Iris pigment epithelial cell (primary cell): ENCODE measurements around the gene PIP5KL1.

ENCODE experiments used
- DNase-seq: peaks from one replicate; pipeline ENCODE4 v3.0.0-alpha.2; 2011; ENCODE audit warnings: low read depth

Gene PIP5KL1

GRCh38 chr9:127915801-127916719 lies 14.5 kb downstream of the PIP5KL1 start:
- no peak for DNase-seq

- no peak for DNase-seq
Measured at GRCh38 chr9:127915325-127915752, 15.2 kb downstream of the PIP5KL1 start.

- DNase-seq, result no peak
Measured at GRCh38 chr9:127913682-127914081, 16.9 kb downstream of the PIP5KL1 start.

DNA sequence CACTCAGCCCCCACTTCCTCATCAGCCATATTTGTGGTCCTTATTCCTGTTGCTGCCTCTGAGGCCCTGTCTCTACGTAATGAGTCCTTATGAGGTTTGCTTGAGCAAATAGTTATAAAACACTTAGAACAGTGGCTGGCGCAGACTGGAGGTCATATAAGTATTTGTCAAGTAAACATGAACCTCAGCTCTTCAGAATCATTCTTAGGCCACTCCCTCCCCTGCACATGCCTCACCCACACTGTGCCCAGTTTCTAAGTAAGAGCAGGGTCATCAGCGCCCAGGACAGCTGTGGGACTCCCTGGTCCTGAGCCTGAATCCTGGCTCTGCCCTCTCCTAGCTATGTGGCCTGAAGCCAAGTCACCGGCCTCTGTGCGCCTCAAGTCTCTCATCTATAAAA lies 17.7 kb downstream of the PIP5KL1 start:
- DNase-seq, result no peak

GRCh38 chr9:127912296-127912695 lies 18.3 kb downstream of the PIP5KL1 start:
- DNase-seq, result no peak

DNA sequence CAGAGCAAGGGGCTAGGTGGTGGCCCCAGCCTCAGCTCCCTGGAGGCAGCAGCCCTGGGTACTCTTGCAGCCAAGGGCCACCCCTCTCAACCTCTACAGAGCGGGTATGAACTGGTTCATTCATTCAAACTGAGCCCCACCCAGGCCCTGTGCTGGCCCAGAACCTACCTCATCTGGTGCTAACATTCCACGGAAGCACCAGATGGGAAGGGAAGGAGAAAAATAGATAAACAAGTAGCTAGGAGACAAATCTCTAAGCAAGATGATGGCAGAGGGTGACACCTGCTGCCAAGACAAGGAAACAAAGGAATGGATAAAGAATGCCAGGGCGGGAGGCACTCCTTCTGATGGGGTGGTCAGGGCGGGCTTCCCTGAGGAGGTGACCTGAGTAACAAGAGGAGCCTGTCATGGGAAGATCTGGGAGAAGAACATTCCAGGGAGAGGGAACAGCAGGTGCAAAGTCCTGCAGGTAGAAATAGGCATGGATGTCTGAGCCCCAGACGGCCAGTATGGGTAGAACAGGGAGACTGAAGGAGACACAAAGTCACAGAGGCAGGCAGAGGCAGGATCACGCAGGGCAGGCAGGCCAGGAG lies 19.9 kb downstream of the PIP5KL1 start:
- peak; percentile 37 for DNase-seq

GRCh38 chr9:127909839-127910273 lies 20.7 kb downstream of the PIP5KL1 start:
- no peak for DNase-seq

GRCh38 chr9:127908660-127908926 lies 22.0 kb downstream of the PIP5KL1 start:
- no peak for DNase-seq

DNA sequence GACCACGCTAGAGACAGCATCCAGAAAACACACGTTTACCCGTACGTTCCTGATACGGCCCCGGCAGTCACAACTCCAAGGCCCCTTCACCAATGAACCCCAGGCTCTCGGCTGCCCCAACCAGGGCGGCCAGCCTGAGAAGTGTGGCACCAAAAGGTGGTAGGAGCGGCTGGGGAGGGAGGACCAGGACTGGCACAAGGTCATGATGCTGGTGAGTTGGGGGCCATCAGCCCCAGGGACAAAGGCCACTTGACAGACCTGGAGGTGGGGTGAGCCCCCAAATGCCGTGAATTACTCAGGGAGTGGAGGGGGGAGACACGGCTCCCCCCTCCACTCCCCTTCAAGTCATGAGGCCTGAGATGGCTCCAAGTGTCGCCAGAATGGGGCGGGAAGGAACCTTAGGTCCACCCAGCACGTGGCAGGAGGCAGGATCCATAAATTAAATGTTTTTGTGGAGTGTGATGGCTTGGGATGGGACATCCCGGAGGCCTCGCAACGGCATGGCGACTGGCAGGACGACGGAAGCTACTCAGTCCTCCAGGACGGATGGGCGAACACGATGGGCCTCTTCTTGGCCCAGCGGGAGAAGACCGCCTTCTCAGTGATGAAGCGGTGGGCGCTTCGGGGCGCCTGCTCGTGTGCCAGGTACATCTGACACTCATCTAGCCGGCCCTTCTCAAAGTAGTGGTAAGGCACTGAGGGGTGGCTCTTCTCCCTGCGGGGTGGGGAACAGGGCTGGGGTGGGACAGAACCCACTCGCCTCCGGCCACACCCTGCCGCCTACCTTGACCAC lies 22.5 kb downstream of the PIP5KL1 start:
- DNase-seq, result no peak

DNA sequence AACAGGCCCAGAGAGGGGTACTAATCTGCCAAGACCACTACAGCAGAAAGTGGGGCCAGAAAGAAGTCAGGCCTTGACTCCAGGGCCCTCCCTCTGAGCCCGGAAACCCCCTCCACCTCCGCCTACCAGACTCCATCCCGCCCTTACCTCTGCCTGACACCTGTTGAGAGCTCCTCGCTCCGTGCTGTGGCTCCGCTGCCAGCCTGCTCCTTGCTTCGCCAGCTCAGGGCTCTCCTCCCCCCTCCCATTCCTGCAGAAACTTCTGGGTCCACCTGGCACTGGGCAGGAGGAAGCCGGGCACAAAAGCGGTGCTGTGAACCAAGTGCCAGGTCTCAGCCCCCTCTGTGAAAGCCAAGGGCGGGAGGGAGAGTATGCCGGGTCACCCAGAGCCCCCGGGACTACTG lies 24.8 kb downstream of the PIP5KL1 start:
- DNase-seq, result no peak

DNA sequence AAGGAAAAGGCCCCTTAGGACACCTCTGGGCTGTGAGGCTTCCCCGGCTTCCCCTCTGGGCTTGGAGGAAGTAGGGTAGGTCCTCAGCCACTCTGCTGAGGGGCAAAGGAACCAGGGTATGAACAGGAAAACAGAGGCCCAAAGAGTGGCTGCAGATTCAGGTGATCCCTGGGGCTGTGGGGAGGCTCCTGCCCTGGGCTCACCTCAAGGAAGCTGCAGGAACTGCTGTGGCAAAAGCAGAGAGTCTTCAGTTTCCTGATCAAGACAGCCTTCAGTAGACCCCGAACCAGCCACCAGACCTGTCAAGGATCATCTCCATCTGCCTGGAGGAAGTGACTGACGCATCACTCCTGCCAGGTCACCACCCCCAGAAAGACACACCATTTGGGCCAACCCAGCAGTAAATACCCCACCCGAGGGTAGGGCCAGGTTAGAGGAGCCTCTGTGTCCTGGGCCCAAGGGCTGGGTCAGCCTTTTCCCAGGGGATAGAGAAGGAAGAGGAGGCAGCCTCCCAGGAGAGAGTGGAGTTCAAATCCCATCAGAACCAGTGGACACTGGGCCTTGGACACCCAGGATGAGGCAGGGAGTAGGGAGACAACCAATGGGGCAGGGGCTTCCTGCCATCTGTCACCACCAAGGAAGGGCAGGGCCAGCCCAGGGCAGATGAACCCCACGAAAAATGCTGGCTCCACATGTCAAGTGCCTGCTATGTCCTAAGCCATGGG lies 25.4 kb downstream of the PIP5KL1 start:
- no peak for DNase-seq

DNA sequence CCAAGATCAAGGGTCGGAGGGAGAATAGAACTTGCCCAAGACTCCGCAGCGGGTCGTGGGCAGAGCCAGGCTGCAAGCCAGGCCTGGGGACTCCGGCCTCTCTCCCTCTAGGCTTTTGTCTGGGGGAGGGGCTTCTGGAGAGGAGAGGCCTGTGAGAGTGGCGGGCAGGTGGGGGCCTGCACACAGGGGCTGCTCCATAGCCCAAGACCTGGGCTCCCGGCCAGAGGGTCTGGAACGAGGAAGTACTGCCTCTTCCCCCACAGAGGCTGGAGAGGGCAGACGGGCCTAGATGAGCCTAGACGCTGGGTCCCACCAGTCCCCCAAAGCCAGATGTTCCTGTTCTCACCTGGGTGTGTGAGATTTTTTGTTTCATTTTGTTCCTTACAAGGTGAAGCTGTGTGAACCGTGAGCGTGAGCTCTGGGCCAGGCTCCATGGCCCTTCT lies 26.0 kb downstream of the PIP5KL1 start:
- no peak for DNase-seq

GRCh38 chr9:127903557-127904475 lies 26.8 kb downstream of the PIP5KL1 start:
- no peak for DNase-seq

- DNase-seq, result peak; percentile 75
Measured at GRCh38 chr9:127899128-127899943, 31.2 kb downstream of the PIP5KL1 start, which contains the start of gene ST6GALNAC6. TSS of gene ST6GALNAC6 (minus strand) at chr9:127899603. CDS start at chr9:127897981, 1,622 bp downstream.

DNA sequence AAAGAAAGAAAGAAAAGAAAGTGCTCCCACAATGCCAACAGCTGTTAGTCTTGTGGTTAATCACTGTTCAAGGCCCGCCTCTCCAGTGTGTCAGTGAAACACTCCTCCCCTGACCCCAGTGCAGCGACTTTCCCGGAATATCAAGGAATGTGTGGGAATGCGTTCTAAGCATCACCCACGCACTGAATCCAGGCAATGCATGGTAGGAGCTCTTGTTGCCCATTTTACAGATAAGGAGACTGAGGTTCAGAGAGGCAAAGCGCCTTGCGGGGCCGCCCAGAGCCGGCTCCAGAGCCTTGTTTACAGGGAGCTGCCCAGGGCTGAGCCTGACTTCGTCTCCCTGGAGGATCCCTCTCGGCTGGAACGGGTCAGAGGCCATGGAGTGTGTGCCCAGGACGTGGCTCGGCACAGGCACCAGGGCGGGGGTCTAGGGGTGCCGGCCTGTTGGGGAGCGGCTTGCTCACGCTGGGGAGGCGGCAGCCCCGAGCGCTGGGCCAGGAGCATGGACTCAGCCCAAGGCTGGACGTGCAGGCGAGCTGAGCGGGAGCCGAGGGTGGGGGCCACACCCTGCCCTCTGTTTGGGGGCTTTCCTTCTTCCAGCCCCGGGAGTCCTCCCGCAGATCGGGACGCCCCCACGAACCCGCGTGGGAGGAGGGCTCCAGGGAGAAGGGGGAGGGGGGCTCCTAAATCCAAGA lies 32.0 kb downstream of the PIP5KL1 start:
- peak; percentile 85 for DNase-seq

DNA sequence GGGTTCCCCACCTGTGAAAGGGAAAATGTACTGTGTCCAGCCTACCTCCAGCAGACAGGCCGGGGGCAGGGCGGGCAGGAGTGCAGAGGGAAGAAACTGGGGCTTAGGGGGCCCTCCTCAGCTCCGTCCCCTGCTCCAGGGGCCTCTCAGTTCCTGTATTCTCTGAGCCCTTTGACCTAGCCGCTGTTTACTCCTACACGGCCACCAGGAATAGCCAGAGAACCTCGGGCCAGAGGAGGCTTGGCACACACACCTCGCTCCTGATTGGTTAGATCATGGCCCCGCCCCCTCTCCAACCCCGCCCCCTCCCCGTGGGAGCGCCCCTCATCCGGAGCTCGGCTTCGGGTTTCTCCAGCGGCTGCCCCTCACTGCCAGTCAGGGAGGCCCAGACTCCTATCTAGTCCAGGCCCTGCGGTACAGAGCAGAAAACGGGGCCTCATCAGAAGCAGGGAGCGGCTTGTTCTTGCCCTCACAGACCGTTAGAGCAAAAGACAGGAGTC lies 33.3 kb downstream of the PIP5KL1 start:
- peak; percentile 82 for DNase-seq

- no peak for DNase-seq
Measured at GRCh38 chr9:127896395-127897192, 34.0 kb downstream of the PIP5KL1 start.

DNA sequence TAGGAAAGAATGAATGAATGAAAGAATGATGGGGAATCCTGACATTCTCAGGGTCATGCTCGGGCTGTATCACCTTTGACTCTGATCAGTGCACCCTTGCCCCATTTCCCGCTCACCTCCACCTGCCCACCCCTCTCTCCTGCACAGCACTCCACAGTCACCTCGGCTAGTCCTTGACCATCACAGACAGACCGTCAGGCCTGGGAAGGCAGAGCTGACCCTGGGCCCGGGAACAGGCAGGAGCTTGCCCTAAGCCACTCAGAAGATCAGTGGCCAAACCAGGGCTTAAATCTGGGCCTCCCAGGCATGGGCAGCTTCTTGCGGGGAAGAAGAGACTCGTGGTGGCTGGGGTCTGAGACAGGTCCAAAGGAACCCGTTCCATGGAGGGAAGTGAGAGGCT lies 34.8 kb downstream of the PIP5KL1 start:
- no peak for DNase-seq
